ENCODE results near the gene CRIP3.

DNA sequence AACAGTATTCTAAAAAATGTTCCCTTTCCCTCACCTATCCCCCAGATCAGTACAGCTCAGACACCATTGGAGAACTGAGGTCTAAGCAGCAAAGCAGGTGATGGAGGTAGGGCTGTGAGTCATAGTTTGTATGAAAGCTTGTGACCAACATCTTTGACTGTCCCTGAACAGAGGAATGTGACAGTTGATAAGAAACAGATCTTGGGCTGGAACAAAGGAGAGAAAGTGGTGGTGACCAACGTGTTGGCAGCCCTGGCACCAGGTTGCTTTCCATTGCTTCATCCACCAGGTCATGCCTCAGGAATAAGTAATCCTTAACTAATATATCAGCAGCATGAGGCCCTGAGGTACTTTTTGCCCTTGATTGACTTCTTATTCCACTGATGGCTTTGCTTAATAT is 19.9 kb upstream of the CRIP3 start:
- TF ChIP-seq RAD21 (IDR thresholded peaks at IDR 0.05; ENCODE audit: low read length) (no peak), RFX5 (IDR thresholded peaks at IDR 0.05; ENCODE audit: low read depth, low read length) (no peak), CEBPB (IDR thresholded peaks at IDR 0.05; ENCODE audit: low read depth, low read length) (no peak), RCOR1 (IDR thresholded peaks at IDR 0.05; ENCODE audit: insufficient replicate concordance, low read length) (no peak)
- TF ChIP-seq, protein P1, sequence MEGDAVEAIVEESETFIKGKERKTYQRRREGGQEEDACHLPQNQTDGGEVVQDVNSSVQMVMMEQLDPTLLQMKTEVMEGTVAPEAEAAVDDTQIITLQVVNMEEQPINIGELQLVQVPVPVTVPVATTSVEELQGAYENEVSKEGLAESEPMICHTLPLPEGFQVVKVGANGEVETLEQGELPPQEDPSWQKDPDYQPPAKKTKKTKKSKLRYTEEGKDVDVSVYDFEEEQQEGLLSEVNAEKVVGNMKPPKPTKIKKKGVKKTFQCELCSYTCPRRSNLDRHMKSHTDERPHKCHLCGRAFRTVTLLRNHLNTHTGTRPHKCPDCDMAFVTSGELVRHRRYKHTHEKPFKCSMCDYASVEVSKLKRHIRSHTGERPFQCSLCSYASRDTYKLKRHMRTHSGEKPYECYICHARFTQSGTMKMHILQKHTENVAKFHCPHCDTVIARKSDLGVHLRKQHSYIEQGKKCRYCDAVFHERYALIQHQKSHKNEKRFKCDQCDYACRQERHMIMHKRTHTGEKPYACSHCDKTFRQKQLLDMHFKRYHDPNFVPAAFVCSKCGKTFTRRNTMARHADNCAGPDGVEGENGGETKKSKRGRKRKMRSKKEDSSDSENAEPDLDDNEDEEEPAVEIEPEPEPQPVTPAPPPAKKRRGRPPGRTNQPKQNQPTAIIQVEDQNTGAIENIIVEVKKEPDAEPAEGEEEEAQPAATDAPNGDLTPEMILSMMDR (conservative IDR thresholded peaks at IDR 0.05; ENCODE audit: low read depth, low read length) = no peak
- TF ChIP-seq, protein P2, sequence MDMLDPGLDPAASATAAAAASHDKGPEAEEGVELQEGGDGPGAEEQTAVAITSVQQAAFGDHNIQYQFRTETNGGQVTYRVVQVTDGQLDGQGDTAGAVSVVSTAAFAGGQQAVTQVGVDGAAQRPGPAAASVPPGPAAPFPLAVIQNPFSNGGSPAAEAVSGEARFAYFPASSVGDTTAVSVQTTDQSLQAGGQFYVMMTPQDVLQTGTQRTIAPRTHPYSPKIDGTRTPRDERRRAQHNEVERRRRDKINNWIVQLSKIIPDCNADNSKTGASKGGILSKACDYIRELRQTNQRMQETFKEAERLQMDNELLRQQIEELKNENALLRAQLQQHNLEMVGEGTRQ (IDR thresholded peaks at IDR 0.05; ENCODE audit: low read depth, low read length) = no peak

Data from IMR-90 (cell line).